OCI-LY3 (cell line): ENCODE measurements around the gene GSTT2.

Experiments used
- CTCF ChIP-seq: fragments of 200-600, 300-600 bp; sonication (generic); IDR thresholded peaks from 2 replicates; pipeline ENCODE4 v1.5.1; 2014; ENCODE audit warnings: antibody characterized with exemption, low read length, low read depth
- EZH2phosphoT487 ChIP-seq: fragments of 200-600 bp; shearing (Covaris generic); IDR thresholded peaks from 2 replicates; pipeline ENCODE4 v1.6.1; 2018; ENCODE audit warnings: antibody characterized with exemption, mixed run types, low read depth

GRCh38 chr22:24007253-24008021 lies 27.5 kb downstream of the GSTT2 start:
- no peak for TF ChIP-seq CTCF
- no peak for TF ChIP-seq EZH2phosphoT487
